K562 (cell line): Measurements from ENCODE around the gene GAA.

ENCODE experiments used
- BCLAF1 ChIP-seq, 2 experiments: fragments of 450-650 bp in 1 of 2; IDR thresholded peaks; 2 replicates each; pipeline ENCODE4 v1.6.1; 2011 to 2017; ENCODE audit warnings: low read depth in 2 of 2, antibody characterized with exemption in 1 of 2, borderline replicate concordance in 1 of 2, low read length in 1 of 2, mild to moderate bottlenecking in 1 of 2, mixed read lengths in 1 of 2; ENCODE audit not compliant: control insufficient read depth in 1 of 2
- FOXA1 ChIP-seq: fragments of 450-650 bp; IDR thresholded peaks from 2 replicates; pipeline ENCODE4 v1.6.1; 2016; ENCODE audit warnings: mild to moderate bottlenecking, borderline replicate concordance
- NR1H2 ChIP-seq: sonication (generic); formaldehyde crosslinking; IDR thresholded peaks from 2 replicates; pipeline ENCODE4 v1.4.0; 2020; ENCODE audit warnings: mild to moderate bottlenecking, missing genetic modification reagents
- ZNF785 ChIP-seq: fragments of 250-450 bp; sonication (Bioruptor Pico); IDR thresholded peaks from 2 replicates; pipeline ENCODE4 v1.4.0; 2020; ENCODE audit warnings: mild to moderate bottlenecking

GRCh38 chr17:80055597-80055996, 45.8 kb upstream of the GAA start:
- TF ChIP-seq BCLAF1 (IDR thresholded peaks at IDR 0.05; ENCODE audit: borderline replicate concordance in 1 of 2, control insufficient read depth in 1 of 2, low read depth in 2 of 2, low read length in 1 of 2) = no peak
- no peak for TF ChIP-seq FOXA1
- TF ChIP-seq NR1H2 (CRISPR knock-in tag) = no peak
- no peak for TF ChIP-seq ZNF785 (CRISPR knock-in tag)
